SU-DHL-6 (cell line): ENCODE results near the gene KLHDC8B.

ENCODE experiments used
- H2AFZ ChIP-seq: fragments of 200-600 bp; sonication (generic); 2 replicates; pipeline ENCODE4 v1.6.1; 2014; ENCODE audit warnings: low read depth, mild to moderate bottlenecking, moderate library complexity, mixed read lengths, antibody characterized with exemption, low read length; ENCODE audit not compliant: severe bottlenecking
- H3F3A ChIP-seq: fragments of 200-600 bp; shearing (Covaris generic); 2 replicates; pipeline ENCODE4 v1.6.0; 2016; ENCODE audit warnings: antibody characterized with exemption, mild to moderate bottlenecking; ENCODE audit not compliant: insufficient read depth
- H3K27ac ChIP-seq: fragments of 200-600 bp; sonication (generic); 2 replicates; pipeline ENCODE4 v1.5.1; 2016; ENCODE audit warnings: low read depth, mild to moderate bottlenecking, low read length, moderate library complexity, mixed read lengths
- H3K27me3 ChIP-seq: fragments of 200-600 bp; sonication (generic), shearing (Covaris generic); 2 replicates; pipeline ENCODE4 v1.6.0; 2014; ENCODE audit warnings: mild to moderate bottlenecking, low read length
- H3K36me3 ChIP-seq: fragments of 200-600 bp; sonication (generic); 2 replicates; pipeline ENCODE4 v1.6.1; 2014; ENCODE audit warnings: mild to moderate bottlenecking, low read length, mixed read lengths
- H3K4me2 ChIP-seq: fragments of 300-600, 200-600 bp; shearing (Covaris generic), sonication (generic); 2 replicates; pipeline ENCODE4 v1.6.0; 2014; ENCODE audit warnings: low read length, low read depth, mild to moderate bottlenecking; ENCODE audit not compliant: poor library complexity, severe bottlenecking
- H3K4me3 ChIP-seq: fragments of 200-600 bp; sonication (generic); 2 replicates; pipeline ENCODE4 v1.5.1; 2014; ENCODE audit warnings: antibody characterized with exemption, low read length, mild to moderate bottlenecking, mixed read lengths; ENCODE audit not compliant: insufficient read depth, poor library complexity, severe bottlenecking
- H3K79me2 ChIP-seq: fragments of 200-600 bp; sonication (generic); 2 replicates; pipeline ENCODE4 v1.6.1; 2014; ENCODE audit warnings: mild to moderate bottlenecking, low read length, moderate library complexity; ENCODE audit not compliant: insufficient read depth
- H3K9ac ChIP-seq: fragments of 200-600 bp; sonication (generic); 2 replicates; pipeline ENCODE4 v1.7.0; 2014; ENCODE audit warnings: mild to moderate bottlenecking, low read length
- H3K9me2 ChIP-seq: fragments of 200-600 bp; sonication (generic); replicated peaks from 2 replicates; pipeline ENCODE4 v1.6.1; 2014; ENCODE audit warnings: low read length; ENCODE audit not compliant: insufficient read depth
- H3K9me3 ChIP-seq: fragments of 200-600 bp; sonication (generic); 2 replicates; pipeline ENCODE4 v1.6.1; 2014; ENCODE audit warnings: low read length, mixed read lengths; ENCODE audit not compliant: insufficient read depth
- H4K20me1 ChIP-seq: fragments of 200-600 bp; sonication (generic); 2 replicates; pipeline ENCODE4 v1.6.1; 2014; ENCODE audit warnings: low read depth, mild to moderate bottlenecking, antibody characterized with exemption, low read length, moderate library complexity, mixed read lengths
- CTCF ChIP-seq: fragments of 200-600 bp; sonication (generic); IDR thresholded peaks from one replicate; pipeline ENCODE4 v1.5.1; 2017; ENCODE audit warnings: antibody characterized with exemption, mild to moderate bottlenecking, low read length, moderate library complexity; ENCODE audit not compliant: insufficient read depth, poor library complexity, severe bottlenecking
- EZH2phosphoT487 ChIP-seq: fragments of 200-600 bp; sonication (generic), shearing (Covaris generic); conservative IDR thresholded peaks from 2 replicates; pipeline ENCODE4 v1.6.1; 2018; ENCODE audit warnings: mild to moderate bottlenecking, antibody characterized with exemption, low read length, moderate library complexity, mixed read lengths

Gene KLHDC8B

GRCh38 chr3:49151610-49152009, 19.8 kb upstream of the KLHDC8B start:
- Histone ChIP-seq H3K27me3 (no peaks in the 10 kb centered on the region), H3K9me3 (no peaks in the 10 kb centered on the region), H3K9ac (no peak overlapping the region), H2AFZ (no peak overlapping the region), H3K4me3 (no peak overlapping the region), H3K9me2 (no peaks in the 10 kb centered on the region), H4K20me1 (no peaks in the 10 kb centered on the region), H3K27ac (no peak overlapping the region), H3K79me2 (no peaks in the 10 kb centered on the region), H3F3A (no peaks in the 10 kb centered on the region), H3K4me2 (no peak overlapping the region), H3K36me3 (no peaks in the 10 kb centered on the region)
- no peak for TF ChIP-seq EZH2phosphoT487
- TF ChIP-seq CTCF, result no peak

GRCh38 chr3:49153349-49153912, 18.0 kb upstream of the KLHDC8B start:
- TF ChIP-seq EZH2phosphoT487 (no peak), CTCF (no peak)
- Histone ChIP-seq H2AFZ (no peak overlapping the region), H3F3A (no peaks in the 10 kb centered on the region), H3K9me2 (no peaks in the 10 kb centered on the region), H3K4me2 (no peak overlapping the region), H3K27ac (no peak overlapping the region), H4K20me1 (no peaks in the 10 kb centered on the region), H3K9me3 (no peaks in the 10 kb centered on the region), H3K9ac (no peak overlapping the region), H3K36me3 (no peaks in the 10 kb centered on the region), H3K27me3 (no peaks in the 10 kb centered on the region), H3K4me3 (no peak overlapping the region), H3K79me2 (no peaks in the 10 kb centered on the region)

- no peaks in the 10 kb centered on the region for H3K9me3 ChIP-seq
- H3K27me3 ChIP-seq, result no peaks in the 10 kb centered on the region
- no peaks in the 10 kb centered on the region for H4K20me1 ChIP-seq
- H3F3A ChIP-seq, result no peaks in the 10 kb centered on the region
- no peak overlapping the region for H3K4me2 ChIP-seq
- no peak overlapping the region for H3K9ac ChIP-seq
- TF ChIP-seq CTCF (no peak), EZH2phosphoT487 (no peak)
- H3K79me2 ChIP-seq, result no peaks in the 10 kb centered on the region
- H3K36me3 ChIP-seq, result no peaks in the 10 kb centered on the region
- no peak overlapping the region for H2AFZ ChIP-seq
- H3K27ac ChIP-seq, result no peak overlapping the region
- H3K4me3 ChIP-seq, result no peak overlapping the region
- H3K9me2 ChIP-seq, result no peaks in the 10 kb centered on the region
Measured at GRCh38 chr3:49157289-49157688, 14.1 kb upstream of the KLHDC8B start.
